ENCODE data around the gene BRI3BP.

GRCh38 chr12:125070112-125070511 is 76.7 kb downstream of the BRI3BP start:
- TF ChIP-seq POLR2A (IDR thresholded peaks at IDR 0.05) (no peak), POLR2AphosphoS5 (IDR thresholded peaks at IDR 0.05) (no peak)
